ENCODE results near the gene TAP1. TPM values are rescaled to one million over a fixed set of nuclear protein-coding genes. Genes with fewer than 3 reads are reported as not detected.
"Not testable (repeated sequence)": the region's sequence is repeated elsewhere in the genome, so short reads cannot be mapped to it uniquely, and the experiment has no call there.

TAP1 gene
- total RNA-seq, 1 donor from 2014 or later, result 60.4 TPM

DNA sequence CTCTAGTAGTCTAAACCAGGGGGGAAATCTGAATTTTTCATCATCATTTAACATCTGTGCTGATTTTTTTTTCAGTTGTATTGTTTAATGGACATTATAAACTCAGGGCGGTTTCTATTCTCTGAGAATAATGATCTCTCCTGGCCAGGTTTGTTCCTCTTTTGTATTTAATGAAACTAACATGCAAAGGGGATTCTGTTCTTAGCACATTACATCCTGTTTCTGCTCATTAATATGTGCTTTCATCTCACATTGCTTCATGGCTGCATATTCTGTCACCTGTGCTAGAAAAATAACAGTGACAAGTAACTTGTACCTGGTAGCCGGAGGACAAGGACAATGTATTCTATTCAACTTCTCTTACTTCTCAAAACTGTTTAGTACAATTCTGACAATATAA is 37.5 kb downstream of the TAP1 start:
- no peak overlapping the region for H3K27ac ChIP-seq
- H3K4me3 ChIP-seq, result no peak overlapping the region
- no peak for ATAC-seq

GRCh38 chr6:32815115-32815514 is 38.4 kb downstream of the TAP1 start:
- H3K9me3 ChIP-seq, result no peaks in the 10 kb centered on the region
- no peak for ATAC-seq
- H3K27me3 ChIP-seq, result no peaks in the 10 kb centered on the region
- H3K4me3 ChIP-seq, result no peak overlapping the region
- TF ChIP-seq, protein P1, sequence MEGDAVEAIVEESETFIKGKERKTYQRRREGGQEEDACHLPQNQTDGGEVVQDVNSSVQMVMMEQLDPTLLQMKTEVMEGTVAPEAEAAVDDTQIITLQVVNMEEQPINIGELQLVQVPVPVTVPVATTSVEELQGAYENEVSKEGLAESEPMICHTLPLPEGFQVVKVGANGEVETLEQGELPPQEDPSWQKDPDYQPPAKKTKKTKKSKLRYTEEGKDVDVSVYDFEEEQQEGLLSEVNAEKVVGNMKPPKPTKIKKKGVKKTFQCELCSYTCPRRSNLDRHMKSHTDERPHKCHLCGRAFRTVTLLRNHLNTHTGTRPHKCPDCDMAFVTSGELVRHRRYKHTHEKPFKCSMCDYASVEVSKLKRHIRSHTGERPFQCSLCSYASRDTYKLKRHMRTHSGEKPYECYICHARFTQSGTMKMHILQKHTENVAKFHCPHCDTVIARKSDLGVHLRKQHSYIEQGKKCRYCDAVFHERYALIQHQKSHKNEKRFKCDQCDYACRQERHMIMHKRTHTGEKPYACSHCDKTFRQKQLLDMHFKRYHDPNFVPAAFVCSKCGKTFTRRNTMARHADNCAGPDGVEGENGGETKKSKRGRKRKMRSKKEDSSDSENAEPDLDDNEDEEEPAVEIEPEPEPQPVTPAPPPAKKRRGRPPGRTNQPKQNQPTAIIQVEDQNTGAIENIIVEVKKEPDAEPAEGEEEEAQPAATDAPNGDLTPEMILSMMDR (IDR thresholded peaks at IDR 0.05), result no peak
- DNase-seq, result no peak
- H3K36me3 ChIP-seq, result no peaks in the 10 kb centered on the region
- H3K27ac ChIP-seq, result no peak overlapping the region
- intact Hi-C loops (cut with DNase I), result no loop called here
- no peaks in the 10 kb centered on the region for H3K4me1 ChIP-seq

More for the DNA sequence above, 37.5 kb downstream of the TAP1 start:
- DNase-seq, result no peak
- no peaks in the 10 kb centered on the region for H3K36me3 ChIP-seq
- intact Hi-C loops (cut with DNase I), result no loop called here
- no peaks in the 10 kb centered on the region for H3K9me3 ChIP-seq
- H3K4me1 ChIP-seq, result no peaks in the 10 kb centered on the region
- H3K27me3 ChIP-seq, result no peaks in the 10 kb centered on the region
- TF ChIP-seq, protein P1 (IDR thresholded peaks at IDR 0.05), result no peak

DNA sequence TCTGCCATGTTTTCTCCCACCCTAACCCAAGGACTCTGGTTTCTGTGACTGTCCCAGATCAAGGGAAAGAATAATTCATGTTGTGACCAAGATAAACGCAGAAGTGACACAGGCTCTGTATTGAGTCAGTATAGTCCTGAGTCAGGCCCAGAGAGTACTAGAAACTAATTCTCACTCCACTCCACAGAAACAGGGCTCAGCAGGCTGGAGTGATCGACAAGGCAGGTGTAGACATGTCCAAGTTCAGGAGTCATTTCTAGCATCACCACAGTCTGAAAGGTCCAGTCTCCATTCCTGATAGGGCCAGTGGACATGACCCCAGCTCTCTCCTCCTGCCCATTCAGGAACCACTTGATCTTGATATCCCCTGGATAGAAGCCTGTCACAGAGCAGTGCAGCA is 39.4 kb downstream of the TAP1 start:
- no peaks in the 10 kb centered on the region for H3K9me3 ChIP-seq

DNA sequence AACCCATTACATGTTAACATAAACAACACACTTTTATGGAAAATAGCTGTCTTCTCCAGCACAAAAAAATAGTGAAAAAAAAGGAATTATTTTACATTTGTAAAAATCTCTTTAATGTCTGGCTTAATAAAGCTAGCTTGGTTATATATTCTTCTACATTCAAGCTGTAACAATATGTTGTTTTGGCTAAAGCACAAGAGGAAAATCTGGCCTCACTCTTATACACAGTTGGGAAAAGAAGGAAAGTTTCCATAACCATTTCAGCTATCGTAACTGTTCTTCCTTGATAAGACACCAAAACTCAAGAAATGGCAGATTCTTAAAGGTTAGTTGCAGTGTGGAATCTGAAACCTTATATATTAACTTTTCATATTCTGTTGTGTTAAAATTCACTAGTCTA is 44.3 kb downstream of the TAP1 start:
- ATAC-seq (no peak), DNase-seq (no peak)
- no peak overlapping the region for H3K4me3 ChIP-seq
- H3K4me1 ChIP-seq, result no peaks in the 10 kb centered on the region
- no peaks in the 10 kb centered on the region for H3K9me3 ChIP-seq
- intact Hi-C loops (cut with DNase I), result no loop called here
- TF ChIP-seq, protein P1 (IDR thresholded peaks at IDR 0.05), result no peak
- no peaks in the 10 kb centered on the region for H3K36me3 ChIP-seq
- no peak overlapping the region for H3K27ac ChIP-seq
- peaks cover 6% of the 10 kb centered on the region for H3K27me3 ChIP-seq

More for the DNA sequence above, 39.4 kb downstream of the TAP1 start:
- H3K4me1 ChIP-seq, result no peaks in the 10 kb centered on the region
- ATAC-seq (no peak), DNase-seq (no peak)
- no peaks in the 10 kb centered on the region for H3K36me3 ChIP-seq
- intact Hi-C loops (cut with DNase I), result no loop called here
- TF ChIP-seq, protein P1 (IDR thresholded peaks at IDR 0.05), result no peak
- no peak overlapping the region for H3K27ac ChIP-seq
- no peaks in the 10 kb centered on the region for H3K27me3 ChIP-seq
- no peak overlapping the region for H3K4me3 ChIP-seq

- no peaks in the 10 kb centered on the region for H3K4me1 ChIP-seq
- ATAC-seq (no peak), DNase-seq (no peak)
- H3K27ac ChIP-seq, result no peak overlapping the region
- TF ChIP-seq, protein P1 (IDR thresholded peaks at IDR 0.05), result no peak
- peaks cover 11% of the 10 kb centered on the region for H3K27me3 ChIP-seq
- H3K4me3 ChIP-seq, result no peak overlapping the region
- no peaks in the 10 kb centered on the region for H3K36me3 ChIP-seq
- no peaks in the 10 kb centered on the region for H3K9me3 ChIP-seq
- intact Hi-C loops (cut with DNase I), result no loop called here
Observed at GRCh38 chr6:32807020-32807580, 46.4 kb downstream of the TAP1 start.

- H3K4me3 ChIP-seq; H3K4me1 ChIP-seq; H3K9me3 ChIP-seq; ATAC-seq; H3K36me3 ChIP-seq; H3K27ac ChIP-seq; DNase-seq; intact Hi-C loops (cut with DNase I): not testable (repeated sequence)
- peaks cover 11% of the 10 kb centered on the region for H3K27me3 ChIP-seq
Observed at GRCh38 chr6:32805404-32805803, 48.1 kb downstream of the TAP1 start.

Measured in upper lobe of right lung (tissue), 1 donor.